Heart left ventricle (tissue), 16 donors: Measurements from ENCODE around the gene SOX11. TPM values are rescaled to one million over a fixed set of nuclear protein-coding genes. Genes with fewer than 3 reads are reported as not detected.

Experiments
- ATAC-seq, 4 donors: fragments of 200-7000 bp; cut with Tn5 transposase; one replicate each; pipeline ENCODE4 v1.9.1; 2020 to 2022; ENCODE audit warnings: moderate library complexity in 4 of 4, mild to moderate bottlenecking in 3 of 4, moderate number of reproducible peaks in 1 of 4
- DNase-seq, 5 donors: peaks; one replicate each; pipeline ENCODE4 v3.0.0-alpha.2; 2020
- H3K27ac ChIP-seq, 12 donors: fragments of 200-600 bp; sonication (generic) in 4 of 12; one replicate each; pipeline versions ENCODE4 v1.5.0 to v1.8.0; 2016 to 2022; ENCODE audit warnings: mild to moderate bottlenecking in 2 of 12
- H3K27me3 ChIP-seq, 9 donors: fragments of 200-600 bp; sonication (generic) in 2 of 9; one replicate each; pipeline versions ENCODE4 v1.5.1 to v1.8.0; 2016 to 2022; ENCODE audit warnings: mild to moderate bottlenecking in 3 of 9
- H3K36me3 ChIP-seq, 9 donors: fragments of 200-600 bp; sonication (generic) in 2 of 9; one replicate each; pipeline versions ENCODE4 v1.5.0 to v1.8.0; 2018 to 2022; ENCODE audit warnings: mild to moderate bottlenecking in 2 of 9
- H3K4me1 ChIP-seq, 12 donors: fragments of 200-600 bp; sonication (generic) in 4 of 12; one replicate each; pipeline versions ENCODE4 v1.5.0 to v1.8.0; 2016 to 2022; ENCODE audit warnings: mild to moderate bottlenecking in 3 of 12
- H3K4me3 ChIP-seq, 12 donors: fragments of 200-600 bp; sonication (generic) in 4 of 12; one replicate each; pipeline versions ENCODE4 v1.5.0 to v1.8.0; 2017 to 2022; ENCODE audit warnings: mild to moderate bottlenecking in 9 of 12, moderate library complexity in 4 of 12
- H3K9me3 ChIP-seq, 12 donors: fragments of 200-600 bp; sonication (generic) in 4 of 12; one replicate each; pipeline versions ENCODE4 v1.5.0 to v1.8.0; 2016 to 2022; ENCODE audit warnings: mild to moderate bottlenecking in 1 of 12
- CTCF ChIP-seq, 12 donors: fragments of 200-600 bp; sonication (generic) in 4 of 12; IDR thresholded peaks; one replicate each; pipeline versions ENCODE4 v1.5.0 to v1.8.0; 2018 to 2022; ENCODE audit warnings: antibody characterized with exemption in 12 of 12, mild to moderate bottlenecking in 5 of 12
- POLR2A ChIP-seq, 2 donors: fragments of 450-650 bp; IDR thresholded peaks; one replicate each; pipeline ENCODE4 v1.6.1; 2017; ENCODE audit warnings: antibody characterized with exemption in 2 of 2, mild to moderate bottlenecking in 2 of 2, moderate library complexity in 2 of 2
- WGBS, 4 donors: extraction: QIAGEN DNeasy Blood & Tissue Kit in 2 of 4; methylation state at CpG; one replicate each; pipeline versions ENCODE4 v1.1.5 to v1.1.7; 2013 to 2018; 5-methylcytosine and 5-hydroxymethylcytosine counted together
- intact Hi-C, 10 donors: fragments of 100-400 bp; cut with DNase I; formaldehyde crosslinking; loops; one replicate each; pipeline versions ENCODE4 v1.11.1 to v1.14.2; 2022
- polyA plus RNA-seq, 2 donors: library from polyadenylated mRNA; stranded (reverse); fragments of 200-250 nt; gene quantifications; one replicate each; pipeline ENCODE4 v1.2.3, GENCODE V29; 2013
- total RNA-seq, 9 donors: library from RNA; depleted of rRNA in 2 of 9; stranded (reverse); fragments of >200 nt in 2 of 9; fragmentation: NEBNext Ultra II Directional in 3 of 9; extraction: Animal tissue kit (Norgen Biotek cat#: 25700) in 3 of 9; gene quantifications; one replicate each; pipeline versions ENCODE4 v1.1.0 to v1.2.4, GENCODE V29; 2016 to 2023
- donor health status: ischemic (EF 13 %, LVEDD 7.1; RV severe dilation, severe dysfunction).
- donor health status: healthy with polysubstance abuse.
- donor health status: DM: no; HTN: yes; CAD: no.
- donor health status: DM: no; HTN: no; CAD: no.
- donor health status: ischemic (EF 25% LVEDD 6.9; RV normal size, moderate dysfunction).
- donor health status: ischemic (EF 25% LVEDD 5.7; RV mildly dilated, moderate dysfunction).
- donor health status: healthy.
- donor health status: DM: yes; HTN: yes; CAD: no.
- donor health status: ischemic (EF 35%, LVEDD 5.7; RV mildly dilated, moderate dysfunction).
- donor health status: nonischemic (EF 11% LVEDD 7.7; RV severe dilation, severe dysfunction).
- donor health status: DM: yes; HTN: yes; CAD: no.
- donor health status: PGD.
- donor health status: ischemic (EF 29% LVEDD 5.4; RV normal size, mild dysfunction).
- donor health status: nonischemic (EF 23%, LVEDD 6.1; RV moderate dilation, normal function).

The SOX11 gene
- total and polyA plus RNA-seq, 11 donors, result 0.48 to 5.6 (median 1.3) TPM

GRCh38 chr2:5740053-5740452, 47.9 kb downstream of the SOX11 start:
- ATAC-seq, result no peak
- TF ChIP-seq POLR2A (IDR thresholded peaks at IDR 0.05) (no peak), CTCF (IDR thresholded peaks at IDR 0.05) (no peak)
- no peak for DNase-seq
- WGBS, 4 donors, result 41 to 56% (median 55%) methylated on average over 5 of the region's 5 CpGs
- intact Hi-C loops, result no loop called here
- Histone ChIP-seq H3K27me3 (no peaks in the 10 kb centered on the region), H3K9me3 (no peaks in the 10 kb centered on the region), H3K4me3 (no peak overlapping the region), H3K36me3 (no peaks in the 10 kb centered on the region), H3K27ac (no peak overlapping the region), H3K4me1 (no peaks in the 10 kb centered on the region)

- no peaks in the 10 kb centered on the region for H3K36me3 ChIP-seq
- intact Hi-C loops, result no loop called here
- no peaks in the 10 kb centered on the region for H3K9me3 ChIP-seq
- TF ChIP-seq CTCF (IDR thresholded peaks at IDR 0.05) (no peak), POLR2A (IDR thresholded peaks at IDR 0.05) (no peak)
- no peak for ATAC-seq
- no peaks in the 10 kb centered on the region for H3K4me1 ChIP-seq
- H3K27me3 ChIP-seq, result no peaks in the 10 kb centered on the region
- no peak for DNase-seq
- no peak overlapping the region for H3K4me3 ChIP-seq
- H3K27ac ChIP-seq, result no peak overlapping the region
- WGBS, 4 donors, result 64 to 79% (median 70%) methylated on average over 6 of the region's 6 CpGs
Measured at GRCh38 chr2:5740817-5741216, 48.6 kb downstream of the SOX11 start.

- no peak overlapping the region for H3K27ac ChIP-seq
- WGBS, 4 donors, result 88 to 90% (median 89%) methylated on average over 5 of the region's 5 CpGs
- H3K4me1 ChIP-seq, result no peaks in the 10 kb centered on the region
- DNase-seq (no peak), ATAC-seq (no peak)
- H3K27me3 ChIP-seq, result no peaks in the 10 kb centered on the region
- intact Hi-C loops, result no loop called here
- no peak for TF ChIP-seq POLR2A (IDR thresholded peaks at IDR 0.05)
- no peak for TF ChIP-seq CTCF (IDR thresholded peaks at IDR 0.05)
- no peaks in the 10 kb centered on the region for H3K9me3 ChIP-seq
- H3K4me3 ChIP-seq, result no peak overlapping the region
- H3K36me3 ChIP-seq, result no peaks in the 10 kb centered on the region
Measured at GRCh38 chr2:5741242-5741641, 49.1 kb downstream of the SOX11 start.

- Histone ChIP-seq H3K27ac (no peak overlapping the region), H3K27me3 (no peaks in the 10 kb centered on the region), H3K4me1 (no peaks in the 10 kb centered on the region), H3K4me3 (no peak overlapping the region), H3K36me3 (no peaks in the 10 kb centered on the region), H3K9me3 (no peaks in the 10 kb centered on the region)
- ATAC-seq (no peak), DNase-seq (no peak)
- no peak for TF ChIP-seq POLR2A (IDR thresholded peaks at IDR 0.05)
- intact Hi-C loops, result no loop called here
- 47 to 53% (median 49%) methylated on average over 6 of the region's 6 CpGs for WGBS, 4 donors
Measured at GRCh38 chr2:5742126-5742525, 49.9 kb downstream of the SOX11 start.

- ATAC-seq, result no peak
- Histone ChIP-seq H3K36me3 (no peaks in the 10 kb centered on the region), H3K4me1 (no peaks in the 10 kb centered on the region), H3K27ac (no peak overlapping the region), H3K4me3 (no peak overlapping the region), H3K9me3 (no peaks in the 10 kb centered on the region), H3K27me3 (peaks cover 0 to 6% (median 0%) of the 10 kb centered on the region in 9 donors)
- TF ChIP-seq CTCF (IDR thresholded peaks at IDR 0.05), result no peak
- no peak for TF ChIP-seq POLR2A (IDR thresholded peaks at IDR 0.05)
- intact Hi-C loops, result no loop called here
- WGBS, 4 donors, result 75 to 98% (median 89%) methylated on average over 2 of the region's 2 CpGs
- no peak for DNase-seq
Measured at GRCh38 chr2:5748391-5748790, 56.2 kb downstream of the SOX11 start.
